Fibroblast of villous mesenchyme (primary cell): ENCODE results near the gene SAP30L. TPM values are rescaled to one million over a fixed set of nuclear protein-coding genes. Genes with fewer than 3 reads are reported as not detected.

Experiments
- DNase-seq: peaks from one replicate; pipeline ENCODE4 v3.0.0-alpha.2; 2010; ENCODE audit warnings: low read depth
- H3K4me3 ChIP-seq: 2 replicates; pipeline ENCODE4 v1.5.1; 2011; ENCODE audit warnings: low read depth, mild to moderate bottlenecking, low read length
- CTCF ChIP-seq: IDR thresholded peaks from 2 replicates; pipeline ENCODE4 v1.5.1; 2012; ENCODE audit warnings: low read depth, mild to moderate bottlenecking, low read length; ENCODE audit not compliant: insufficient read depth
- total RNA-seq: library from RNA; depleted of rRNA; stranded (reverse); fragments of >200 nt; gene quantifications from 2 replicates; pipeline ENCODE4 v1.2.3, GENCODE V29; 2012

The SAP30L gene
- total RNA-seq, 1 donor, result 20.7 TPM

- TF ChIP-seq CTCF, result no peak
- DNase-seq, result no peak
These were observed 27.4 kb upstream of the SAP30L start for GRCh38 chr5:154418344-154418820.

GRCh38 chr5:154419236-154419635, 26.6 kb upstream of the SAP30L start:
- TF ChIP-seq CTCF, result no peak
- H3K4me3 ChIP-seq, result no peak overlapping the region
- DNase-seq, result no peak

More at GRCh38 chr5:154418344-154418820, 27.4 kb upstream of the SAP30L start:
- H3K4me3 ChIP-seq, result no peak overlapping the region

GRCh38 chr5:154421868-154422267, 23.9 kb upstream of the SAP30L start:
- no peak overlapping the region for H3K4me3 ChIP-seq
- no peak for DNase-seq
- peak; percentile 53 for TF ChIP-seq CTCF

- no peak for DNase-seq
- TF ChIP-seq CTCF, result no peak
These were observed 23.5 kb upstream of the SAP30L start for GRCh38 chr5:154422298-154422697.

GRCh38 chr5:154428208-154428607, 17.6 kb upstream of the SAP30L start:
- TF ChIP-seq CTCF, result no peak
- no peak overlapping the region for H3K4me3 ChIP-seq
- DNase-seq, result no peak

More at GRCh38 chr5:154422298-154422697, 23.5 kb upstream of the SAP30L start:
- H3K4me3 ChIP-seq, result no peak overlapping the region

GRCh38 chr5:154429341-154429740, 16.5 kb upstream of the SAP30L start:
- no peak for DNase-seq
- TF ChIP-seq CTCF, result no peak
- H3K4me3 ChIP-seq, result no peak overlapping the region

GRCh38 chr5:154430466-154430865, 15.3 kb upstream of the SAP30L start:
- no peak overlapping the region for H3K4me3 ChIP-seq
- no peak for DNase-seq
- no peak for TF ChIP-seq CTCF
